ENCODE measurements around the gene PODNL1. TPM values are rescaled to one million over a fixed set of nuclear protein-coding genes. Genes with fewer than 3 reads are reported as not detected.

The PODNL1 gene
- total and polyA plus RNA-seq, 2 of the 13 experiments (the other 11 are each of a cell fraction or from before 2014, with no cell fraction given) = 0.18 TPM; not detected in 1

- TF ChIP-seq ZBED4 (CRISPR knock-in tag; IDR thresholded peaks at IDR 0.05; ENCODE audit: borderline replicate concordance) = peak; percentile 88; the same call in 1 of the 2 replicates
- no peak for TF ChIP-seq CSRNP2 (CRISPR knock-in tag; conservative IDR thresholded peaks at IDR 0.05; ENCODE audit: low read depth)
- 0 out of 2 replicates have a peak, but pooled peaks have one; percentile 47 for TF ChIP-seq ZNF136 (CRISPR knock-in tag; IDR thresholded peaks at IDR 0.05; ENCODE audit: low read depth)
- TF ChIP-seq TRAFD1 (CRISPR knock-in tag; IDR thresholded peaks at IDR 0.05; ENCODE audit: borderline replicate concordance) = no peak
- peak; percentile 43 for TF ChIP-seq SRSF1 (optimal IDR thresholded peaks at IDR 0.05; ENCODE audit: low read depth, low read length)
- TF ChIP-seq SP2 (CRISPR knock-in tag; IDR thresholded peaks at IDR 0.05) = peak; percentile 77
- no peak for TF ChIP-seq RARG (CRISPR knock-in tag; IDR thresholded peaks at IDR 0.05; ENCODE audit: low read depth)
- TF ChIP-seq SIX1 (CRISPR knock-in tag; IDR thresholded peaks at IDR 0.05; ENCODE audit: borderline replicate concordance) = no peak
- TF ChIP-seq FOXJ3 (CRISPR knock-in tag; IDR thresholded peaks at IDR 0.05; ENCODE audit: borderline replicate concordance) = no peak
- TF ChIP-seq REST (IDR thresholded peaks at IDR 0.05; ENCODE audit: borderline replicate concordance in 1 of 2, low read depth in 1 of 2, low read length in 2 of 2) = no peak
- no peak for TF ChIP-seq ARID5B (CRISPR knock-in tag; IDR thresholded peaks at IDR 0.05)
Observed at GRCh38 chr19:13905634-13906520, 32.3 kb downstream of the PODNL1 start, which contains the start of the genes BRME1 and CC2D1A (continued).
